HG02678 (cell line): ENCODE results near the gene FAM20B.
"Not testable (repeated sequence)": the region's sequence is repeated elsewhere in the genome, so short reads cannot be mapped to it uniquely, and the experiment has no call there.

Source experiments
- ATAC-seq: cut with Tn5 transposase; IDR thresholded peaks from one replicate; pipeline ENCODE4 v1.9.1; 2021; ENCODE audit warnings: mild to moderate bottlenecking, moderate library complexity; ENCODE audit not compliant: unreplicated experiment

The FAM20B gene

DNA sequence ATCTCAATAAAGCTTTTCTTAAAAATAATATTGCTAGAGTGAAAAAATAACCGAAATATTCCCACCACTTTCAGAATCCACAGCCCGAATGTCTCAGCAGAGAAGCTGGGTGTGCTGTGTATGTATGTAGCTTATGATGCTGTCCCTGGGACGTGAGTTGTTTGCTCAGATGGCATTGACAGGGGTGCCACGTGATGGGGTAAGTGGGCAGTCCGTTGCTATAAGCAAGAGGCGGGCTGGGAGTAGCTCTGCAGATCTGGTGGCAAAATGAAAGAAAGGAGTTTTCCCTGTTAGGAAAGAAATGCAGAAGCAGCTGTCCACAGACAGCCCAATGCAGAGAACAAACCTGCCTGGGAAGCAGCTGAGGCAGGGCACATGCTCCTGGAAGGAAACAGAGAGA, 3.8 kb upstream of the FAM20B start:
- ATAC-seq, result no peak

DNA sequence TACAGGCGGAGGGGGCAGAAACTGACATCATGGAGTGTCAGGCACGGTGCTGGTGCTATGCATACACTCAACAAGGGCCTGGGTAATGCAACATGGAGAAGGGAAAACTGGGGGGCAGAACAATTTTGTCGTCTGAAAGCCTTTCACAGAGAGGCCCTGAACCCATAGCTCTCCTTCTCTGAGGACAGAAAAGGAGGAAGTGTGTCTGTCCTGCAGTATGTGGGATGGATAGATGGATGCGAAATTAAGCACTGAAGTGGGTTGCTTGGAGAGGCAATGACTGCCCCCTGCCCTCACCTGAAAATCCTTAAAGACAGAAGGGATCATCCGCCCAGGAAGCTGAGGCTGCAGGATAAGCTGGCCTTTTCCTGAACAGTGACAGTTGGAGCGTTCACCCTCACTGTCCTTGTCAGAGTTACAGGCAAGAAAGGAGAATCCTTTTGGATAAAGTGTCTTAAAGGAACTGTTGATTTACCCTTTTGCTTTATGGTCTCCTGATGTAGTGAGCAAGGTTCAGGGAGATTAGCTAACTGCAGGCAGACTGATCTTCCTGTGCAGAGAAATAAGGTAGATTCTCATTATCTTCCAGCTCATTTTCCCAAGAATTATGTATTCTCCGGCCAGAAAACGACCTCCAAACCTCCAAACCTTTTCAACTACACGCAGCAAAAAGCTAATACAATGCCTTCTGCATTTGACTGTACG, 1.6 kb upstream of the FAM20B start:
- no peak for ATAC-seq

DNA sequence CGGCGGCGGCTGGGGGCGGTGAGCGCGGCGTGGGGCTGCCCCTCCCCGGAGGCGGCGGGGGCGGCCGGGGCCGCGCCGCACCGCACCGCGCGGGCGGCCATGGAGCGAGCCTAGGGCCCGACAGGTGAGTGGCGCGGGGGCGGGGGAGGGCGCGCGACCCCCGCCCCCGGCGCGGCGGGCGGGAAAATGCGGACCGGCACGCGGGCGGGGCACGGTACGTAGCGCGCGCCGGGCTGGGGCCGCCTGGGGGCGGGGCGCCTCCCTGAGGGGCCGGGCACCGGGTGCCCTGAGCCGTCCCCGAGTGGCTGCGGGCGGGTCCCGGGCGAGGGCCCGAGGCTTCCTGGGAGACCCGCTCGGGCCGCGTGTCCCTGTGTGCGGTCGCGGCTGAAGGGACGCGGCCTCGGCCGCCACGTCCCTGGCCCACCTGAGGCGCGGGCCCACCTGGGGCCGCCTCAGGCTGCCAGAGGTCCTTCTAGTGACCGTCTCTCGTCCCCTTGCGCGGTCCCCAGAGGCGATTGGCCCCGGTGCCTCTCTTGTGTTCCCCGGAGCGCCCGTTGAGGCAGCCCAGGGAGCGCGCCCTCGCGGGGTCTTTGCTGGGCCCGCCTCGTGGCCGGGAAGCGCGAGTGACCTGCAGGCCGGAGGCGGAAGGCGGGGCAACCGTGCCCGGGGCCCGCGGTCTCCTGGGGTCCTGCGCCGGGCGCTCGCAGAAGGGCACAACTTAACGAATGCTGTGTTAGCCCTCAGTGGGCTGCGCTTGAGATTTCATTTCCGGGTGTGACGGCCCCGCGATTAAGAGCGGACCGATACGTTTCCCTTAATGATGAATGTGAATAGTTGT, 500 bp downstream of the FAM20B start:
- peak; percentile 77 for ATAC-seq

DNA sequence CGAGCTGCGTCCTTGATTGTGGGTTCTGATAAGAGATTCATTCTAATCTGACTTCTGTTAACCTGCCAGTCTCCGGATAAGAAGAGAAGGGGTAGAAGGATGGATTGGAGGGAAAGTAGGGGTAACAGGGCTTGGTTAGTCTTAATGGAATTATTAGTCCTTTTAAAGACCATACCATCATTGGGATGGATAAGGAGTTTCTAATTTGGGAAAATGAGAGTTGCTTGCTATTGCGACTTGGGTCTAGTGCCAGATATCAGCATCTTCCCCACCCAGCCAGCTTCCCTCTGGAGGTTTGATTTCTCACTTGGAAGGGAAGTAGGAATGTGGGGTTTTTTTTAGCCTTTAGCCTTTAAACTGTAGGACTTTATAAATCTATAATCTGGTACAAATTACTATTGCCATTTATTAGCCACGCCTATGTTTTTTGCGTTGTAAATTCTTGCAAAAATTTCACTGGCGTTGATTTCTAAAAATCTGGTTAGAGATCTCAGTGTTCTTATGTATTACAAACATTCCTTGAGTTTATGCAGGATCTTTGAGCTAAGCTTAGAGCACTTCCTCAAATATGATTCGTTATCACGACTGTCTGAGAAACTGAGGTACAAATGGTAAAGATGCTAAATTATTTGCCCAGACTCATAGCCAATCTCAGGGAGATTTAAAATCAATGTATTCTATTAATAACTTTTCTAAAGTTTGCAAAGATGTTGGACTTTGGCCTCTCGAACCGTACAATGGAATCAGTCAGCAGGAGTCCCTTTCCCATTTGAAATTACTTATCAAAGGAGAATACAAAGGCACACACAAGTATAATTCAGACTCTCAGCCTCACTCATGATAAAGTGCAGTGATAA, 1.3 kb downstream of the FAM20B start:
- no peak for ATAC-seq

DNA sequence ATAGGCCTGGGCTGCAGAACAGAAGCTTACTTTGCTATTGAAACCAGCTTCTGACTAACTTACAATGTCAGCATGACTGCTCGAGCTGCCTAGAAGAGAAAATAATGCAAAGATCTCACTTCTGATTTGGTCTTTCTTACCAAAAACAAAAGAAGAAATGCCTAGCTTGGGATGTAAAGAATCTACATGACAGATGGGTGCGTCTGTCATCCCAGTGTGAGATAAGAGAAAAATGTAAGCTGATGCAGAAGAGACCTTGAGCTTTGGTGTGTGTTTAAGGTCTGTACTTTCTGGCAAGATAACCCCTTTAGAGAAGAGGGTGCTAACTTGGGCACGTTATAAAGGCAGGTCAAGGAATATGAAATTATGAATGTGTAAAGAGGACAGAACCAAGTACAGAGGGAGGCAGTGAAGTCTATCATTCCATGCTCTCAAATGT, 3.6 kb downstream of the FAM20B start:
- no peak for ATAC-seq

DNA sequence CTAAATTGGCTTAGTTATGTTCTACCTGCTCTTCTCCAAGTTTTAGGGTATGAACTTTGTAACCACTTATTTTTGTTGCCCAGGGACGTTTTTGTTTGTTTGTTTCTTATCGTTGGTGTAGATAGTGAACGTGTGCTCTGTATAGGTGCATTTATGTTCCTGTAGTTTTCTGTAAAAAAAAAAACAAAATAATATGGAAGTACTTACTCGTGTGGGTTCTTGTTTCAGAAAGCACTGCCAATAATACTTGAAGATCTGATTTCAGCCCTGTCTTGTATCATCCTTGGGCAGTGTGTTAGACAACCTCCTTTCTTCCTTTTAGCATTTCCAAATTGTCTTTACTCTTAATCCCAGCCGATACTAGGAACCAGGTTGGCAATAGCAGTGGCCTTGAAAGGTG, 4.4 kb downstream of the FAM20B start:
- ATAC-seq, result no peak

DNA sequence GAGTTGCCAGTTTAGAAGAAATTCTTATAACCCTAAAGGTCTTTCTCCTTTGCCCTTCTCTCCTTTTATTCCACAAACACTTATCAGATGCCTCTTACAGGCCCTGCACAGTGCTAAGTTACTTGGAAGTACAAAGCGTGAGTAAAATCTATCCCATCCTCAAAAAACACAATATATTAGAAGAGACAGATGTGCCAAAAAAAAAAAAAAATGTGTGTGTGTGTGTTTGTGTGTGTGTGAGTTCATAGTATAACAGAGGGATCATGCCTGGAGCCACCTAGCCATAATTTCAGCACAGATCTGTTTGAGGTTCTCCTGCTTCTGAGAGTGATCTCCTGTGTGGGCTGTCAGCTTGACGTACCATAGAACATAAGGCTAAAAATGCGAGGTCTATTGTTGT, 5.0 kb downstream of the FAM20B start:
- ATAC-seq, result no peak

DNA sequence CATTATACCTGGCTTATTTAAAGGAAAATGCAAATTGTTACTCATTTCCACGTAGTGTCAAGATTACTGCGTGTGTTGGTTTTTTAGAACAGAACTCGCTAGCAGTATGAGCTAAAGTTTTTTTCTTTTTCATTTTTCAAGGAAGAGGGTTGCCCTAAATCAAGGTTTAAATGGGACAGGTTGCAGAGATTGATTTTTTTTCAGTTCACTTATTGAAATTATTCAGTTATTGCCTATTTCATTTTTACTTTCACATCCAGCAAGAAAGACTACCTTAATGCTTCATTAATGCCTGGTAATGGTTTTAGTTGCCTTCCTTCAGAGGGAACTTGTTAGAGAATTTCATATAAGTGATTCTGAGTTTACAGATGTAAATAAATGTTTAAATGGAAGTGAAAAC, 5.6 kb downstream of the FAM20B start:
- no peak for ATAC-seq

DNA sequence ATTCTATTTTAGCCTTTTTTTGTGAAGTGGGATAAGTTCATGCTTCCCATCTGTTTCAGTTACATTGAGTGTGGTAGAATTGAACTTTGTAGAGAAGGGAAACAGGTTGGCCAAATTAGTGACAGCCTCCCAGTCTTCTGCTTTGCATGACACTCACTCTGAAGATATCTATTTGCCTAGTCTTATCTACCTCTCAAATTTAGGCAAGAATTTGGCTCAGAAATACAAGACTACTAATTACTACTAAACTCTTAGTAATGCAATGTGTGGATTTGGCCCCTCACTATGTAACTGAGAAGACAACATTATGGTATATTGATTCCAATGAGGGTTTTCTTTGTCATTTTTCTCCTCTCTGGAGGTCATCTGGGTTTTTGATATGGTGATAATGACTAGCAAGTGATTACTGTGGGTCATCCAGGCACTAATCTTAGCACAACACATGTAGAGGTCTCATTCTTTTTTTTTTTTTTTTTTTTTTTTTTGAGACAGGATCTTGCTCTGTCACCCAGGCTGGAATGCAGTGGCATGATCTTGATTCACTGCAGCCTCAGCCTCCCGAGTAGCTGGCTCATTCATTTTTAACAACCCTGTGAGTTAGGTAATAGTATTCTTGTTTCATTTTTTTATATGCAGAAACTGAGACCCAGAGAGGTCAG, 6.3 kb downstream of the FAM20B start:
- no peak for ATAC-seq

DNA sequence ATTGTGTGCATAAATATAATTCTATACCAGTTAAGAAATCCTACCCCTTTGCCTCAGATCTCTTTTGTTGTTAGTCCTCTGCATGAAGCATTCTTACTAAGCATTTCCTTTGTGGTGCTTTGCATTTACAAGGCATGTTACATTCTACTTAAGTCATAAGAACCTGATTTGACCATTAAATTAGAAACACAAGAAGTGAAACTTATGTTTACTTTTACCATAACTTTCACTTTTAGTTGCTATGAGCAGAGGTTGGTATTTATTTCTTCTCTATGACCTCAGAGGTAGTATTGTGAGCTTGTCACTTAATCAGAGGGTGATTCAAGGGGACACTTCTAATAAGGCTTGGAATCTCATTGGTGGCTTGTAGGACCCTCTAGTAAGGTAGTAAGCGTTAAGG, 9.0 kb downstream of the FAM20B start:
- ATAC-seq, result peak; percentile 81

DNA sequence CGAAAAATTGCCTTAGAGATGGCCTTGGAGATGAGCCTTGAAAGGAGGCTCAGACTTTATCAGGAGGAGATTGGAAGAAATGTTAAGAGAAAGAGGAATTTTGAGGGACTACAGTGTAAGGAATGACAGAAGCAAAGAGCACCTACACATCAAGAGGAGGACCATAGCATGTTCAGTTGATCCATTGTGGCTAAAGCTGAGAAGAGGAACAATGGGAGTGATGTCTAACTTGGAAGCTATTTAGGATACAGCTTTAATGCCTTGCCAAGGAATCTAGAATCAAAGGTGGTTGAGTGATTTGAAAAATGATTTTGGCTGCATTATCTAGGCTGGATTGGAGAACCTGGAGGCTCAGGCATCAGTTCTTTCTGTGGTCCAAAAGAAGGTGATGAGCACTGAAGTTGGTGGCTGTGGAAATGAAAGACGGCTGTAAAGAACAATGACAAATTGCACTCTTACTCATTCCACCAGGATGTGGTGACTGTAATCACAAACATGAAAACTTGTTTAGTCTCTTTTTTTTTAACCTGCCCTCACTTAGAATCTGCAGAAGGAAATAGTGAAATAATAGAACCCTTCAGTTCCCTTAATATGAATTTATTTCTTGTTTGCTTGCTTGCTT, 11.3 kb downstream of the FAM20B start:
- peak; percentile 32 for ATAC-seq

DNA sequence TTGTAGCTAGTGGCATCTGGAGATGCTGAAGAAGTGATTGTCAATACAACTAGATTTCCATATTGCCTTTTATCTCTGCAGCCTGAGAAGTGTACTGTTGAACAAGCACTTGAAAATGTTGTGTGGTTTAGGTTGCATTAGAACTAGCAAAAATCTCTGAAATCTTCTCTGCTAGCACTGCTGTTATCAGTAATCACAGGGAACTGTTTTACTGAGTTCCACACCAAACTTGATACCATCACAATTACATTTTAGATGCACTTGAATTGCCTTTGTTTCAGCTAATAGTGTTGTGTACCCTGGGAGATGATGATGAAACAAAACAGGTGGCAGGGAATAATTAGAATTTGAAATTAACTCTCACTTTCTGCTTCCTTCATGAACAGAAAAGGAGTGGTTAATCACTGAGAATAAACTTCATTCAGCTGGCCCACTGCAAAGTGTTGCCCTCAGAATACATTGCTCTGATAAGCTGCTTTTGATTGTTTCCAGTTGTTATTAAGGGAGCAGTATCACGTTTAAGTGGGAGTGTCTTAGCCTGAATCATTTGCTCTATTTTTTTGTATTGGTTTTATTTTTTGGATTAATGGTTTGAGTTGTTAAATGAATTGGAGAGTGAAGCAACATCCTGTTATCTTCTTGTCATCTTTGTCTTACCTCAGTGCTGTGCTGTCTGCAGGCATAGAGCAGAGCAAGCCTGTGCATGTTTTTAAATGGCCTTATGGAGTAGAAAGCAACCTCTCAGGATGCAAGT, 13.0 kb downstream of the FAM20B start:
- ATAC-seq, result no peak

DNA sequence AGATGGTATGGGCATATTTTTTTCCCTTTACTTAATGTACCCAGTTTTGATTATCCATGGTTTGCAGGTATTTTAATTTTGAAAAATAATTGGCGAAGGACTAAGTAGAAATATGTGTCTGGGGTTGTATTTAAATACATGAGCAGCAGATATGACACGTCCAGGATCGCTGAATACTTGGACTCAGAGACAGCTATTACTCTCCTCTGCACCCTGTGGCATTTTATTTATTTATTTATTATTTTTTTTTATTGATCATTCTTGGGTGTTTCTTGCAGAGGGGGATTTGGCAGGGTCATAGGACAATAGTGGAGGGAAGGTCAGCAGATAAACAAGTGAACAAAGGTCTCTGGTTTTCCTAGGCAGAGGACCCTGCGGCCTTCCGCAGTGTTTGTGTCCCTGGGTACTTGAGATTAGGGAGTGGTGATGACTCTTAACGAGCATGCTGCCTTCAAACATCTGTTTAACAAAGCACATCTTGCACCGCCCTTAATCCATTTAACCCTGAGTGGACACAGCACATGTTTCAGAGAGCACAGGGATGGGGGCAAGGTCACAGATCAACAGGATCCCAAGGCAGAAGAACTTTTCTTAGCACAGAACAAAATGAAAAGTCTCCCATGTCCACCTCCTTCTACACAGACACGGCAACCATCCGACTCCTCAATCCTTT, 13.9 kb downstream of the FAM20B start:
- ATAC-seq, result not testable (repeated sequence)

DNA sequence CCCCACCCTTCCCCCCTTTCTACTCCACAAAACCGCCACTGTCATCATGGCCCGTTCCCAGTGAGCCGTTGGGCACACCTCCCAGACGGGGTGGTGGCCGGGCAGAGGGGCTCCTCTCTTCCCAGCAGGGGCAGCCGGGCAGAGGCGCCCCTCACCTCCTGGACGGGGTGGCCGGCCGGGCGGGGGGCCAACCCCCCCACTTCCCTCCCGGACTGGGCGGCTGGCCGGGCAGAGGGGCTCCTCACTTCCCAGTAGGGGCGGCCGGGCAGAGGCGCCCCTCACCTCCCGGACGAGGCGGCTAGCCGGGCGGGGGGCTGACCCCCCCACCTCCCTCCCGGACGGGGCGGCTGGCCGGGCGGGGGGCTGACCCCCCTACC, 14.5 kb downstream of the FAM20B start:
- ATAC-seq, result not testable (repeated sequence)

DNA sequence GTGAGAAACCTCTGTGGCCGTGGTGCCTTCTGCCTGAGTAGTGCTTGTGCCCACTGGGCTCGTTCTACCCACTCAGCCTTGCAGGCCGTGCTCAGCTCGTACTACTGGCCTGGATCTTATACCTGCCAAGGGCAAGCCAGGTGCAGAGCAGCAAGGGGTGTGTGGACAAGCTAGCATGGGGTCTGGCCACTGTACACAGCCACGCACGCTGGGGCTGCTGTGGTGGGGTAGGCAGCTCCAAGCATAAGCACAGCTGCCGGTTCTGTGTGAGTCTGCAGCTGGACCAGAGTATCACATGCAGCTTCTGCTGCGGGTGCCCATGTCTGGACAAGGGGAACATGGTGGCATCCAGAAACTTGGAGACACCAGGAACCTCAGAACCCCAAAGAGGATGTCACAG, 16.4 kb downstream of the FAM20B start:
- ATAC-seq, result no peak

DNA sequence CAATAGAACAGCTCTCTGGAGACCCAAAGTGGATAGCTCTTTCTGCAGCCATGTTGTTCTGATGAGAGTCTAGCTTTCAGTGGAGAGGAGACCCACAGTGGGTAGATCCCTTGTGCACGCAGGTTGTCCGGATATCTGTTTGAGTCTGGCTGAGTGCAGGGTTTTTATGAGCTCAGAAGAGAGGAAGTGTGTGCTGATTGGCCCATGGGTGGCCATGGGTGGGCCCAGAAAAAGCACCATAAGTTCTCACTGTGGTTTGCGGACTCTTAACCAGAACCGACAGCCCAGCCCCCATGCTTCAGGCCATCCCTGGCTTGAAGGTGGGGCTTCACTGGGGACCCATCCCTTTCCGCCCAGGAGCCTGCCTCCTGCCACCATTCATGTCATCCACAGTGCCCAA, 17.0 kb downstream of the FAM20B start:
- ATAC-seq, result no peak

DNA sequence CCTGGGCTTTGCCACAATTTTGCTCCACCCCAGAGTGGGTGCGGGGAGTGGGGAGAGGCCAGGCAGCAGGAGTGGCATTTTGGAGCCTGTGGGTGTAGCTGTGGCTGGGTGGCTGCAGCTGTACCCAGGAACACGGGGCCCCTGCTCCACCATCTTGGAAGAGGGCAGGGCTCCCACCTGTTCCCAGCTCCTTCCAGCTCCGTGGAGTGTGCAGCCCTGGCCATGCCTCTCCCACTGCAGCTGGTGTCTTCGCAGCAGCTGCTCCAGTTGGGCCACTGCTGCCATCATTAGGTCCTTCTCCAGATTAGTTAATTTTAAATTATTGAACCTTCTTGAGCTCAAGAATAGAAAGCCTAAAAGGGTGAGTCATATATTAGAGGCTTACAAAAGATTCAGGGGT, 17.6 kb downstream of the FAM20B start:
- no peak for ATAC-seq

DNA sequence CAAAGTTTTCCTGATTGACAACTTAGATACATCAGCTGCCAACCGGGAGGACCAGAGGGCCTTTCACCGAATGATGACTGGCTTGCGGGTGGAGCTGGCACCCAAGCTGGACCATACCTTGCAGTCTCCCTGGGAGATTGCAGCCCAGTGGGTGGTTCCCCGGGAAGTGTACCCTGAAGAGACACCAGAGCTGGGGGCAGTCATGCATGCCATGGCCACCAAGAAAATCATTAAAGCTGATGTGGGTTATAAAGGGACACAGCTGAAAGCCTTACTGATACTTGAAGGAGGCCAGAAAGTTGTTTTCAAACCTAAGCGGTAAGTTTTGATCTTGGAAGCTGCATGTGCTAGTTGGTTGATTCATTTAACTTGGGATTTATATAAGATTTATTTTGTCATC, 18.2 kb downstream of the FAM20B start:
- ATAC-seq, result no peak
